PC-9 (cell line): ENCODE results near the gene TECTB.

ENCODE experiments used
- CTCF ChIP-seq: fragments of 200-600 bp; sonication (generic); conservative IDR thresholded peaks from 2 replicates; pipeline ENCODE4 v1.6.1; 2017; ENCODE audit warnings: mixed run types, antibody characterized with exemption, mild to moderate bottlenecking, moderate library complexity
- EZH2 ChIP-seq: fragments of 200-600 bp; sonication (generic); IDR thresholded peaks from 2 replicates; pipeline ENCODE4 v1.8.0; 2017; ENCODE audit warnings: antibody characterized with exemption, low read depth

- TF ChIP-seq CTCF, result no peak
- TF ChIP-seq EZH2, result no peak
These were observed 4.6 kb downstream of the TECTB start for GRCh38 chr10:112287844-112288243.
